Neural progenitor cell (in vitro differentiated cells): ENCODE results near the gene BFSP2. TPM values are rescaled to one million over a fixed set of nuclear protein-coding genes. Genes with fewer than 3 reads are reported as not detected.

ENCODE experiments used
- DNase-seq: peaks from one replicate; pipeline ENCODE4 v3.0.0-alpha.2; 2016; ENCODE audit warnings: low spot score
- H2AFZ ChIP-seq: fragments of 200-600 bp; sonication (generic); replicated peaks from 2 replicates; pipeline ENCODE4 v1.6.1; 2016; ENCODE audit warnings: antibody characterized with exemption
- H3F3A ChIP-seq: fragments of 200-600 bp; sonication (generic); 2 replicates; pipeline ENCODE4 v1.6.1; 2016; ENCODE audit warnings: antibody characterized with exemption, low read depth
- H3K27ac ChIP-seq: fragments of 200-600 bp; sonication (generic); 2 replicates; pipeline ENCODE4 v1.5.1; 2016; ENCODE audit warnings: mild to moderate bottlenecking
- H3K27me3 ChIP-seq: fragments of 200-600 bp; sonication (generic); 2 replicates; pipeline ENCODE4 v1.6.1; 2016; ENCODE audit warnings: mild to moderate bottlenecking, moderate library complexity
- H3K36me3 ChIP-seq: fragments of 200-600 bp; sonication (generic); 2 replicates; pipeline ENCODE4 v1.5.1; 2016
- H3K4me1 ChIP-seq: fragments of 200-600 bp; sonication (generic); 2 replicates; pipeline ENCODE4 v1.6.1; 2016; ENCODE audit warnings: mixed run types
- H3K4me2 ChIP-seq: fragments of 200-600 bp; sonication (generic); 2 replicates; pipeline ENCODE4 v1.6.1; 2016
- H3K4me3 ChIP-seq: fragments of 200-600 bp; sonication (generic); 2 replicates; pipeline ENCODE4 v1.5.1; 2016
- H3K79me2 ChIP-seq: fragments of 200-600 bp; sonication (generic); 2 replicates; pipeline ENCODE4 v1.6.1; 2016; ENCODE audit warnings: low read depth
- H3K9ac ChIP-seq: fragments of 200-600 bp; sonication (generic); 2 replicates; pipeline ENCODE4 v1.6.1; 2016
- H3K9me3 ChIP-seq: fragments of 200-600 bp; sonication (generic); 2 replicates; pipeline ENCODE4 v1.5.1; 2016; ENCODE audit warnings: low read depth
- H4K20me1 ChIP-seq: fragments of 200-600 bp; sonication (generic); 2 replicates; pipeline ENCODE4 v1.6.1; 2016; ENCODE audit warnings: low read depth
- H3K27ac Mint-ChIP-seq: 3 replicates; pipeline ENCODE4 v1.8.0; 2021; ENCODE audit warnings: mixed read lengths
- H3K27me3 Mint-ChIP-seq: 2 replicates; pipeline ENCODE4 v1.8.0; 2022; ENCODE audit warnings: low read depth, mild to moderate bottlenecking, inconsistent platforms, moderate library complexity, mixed read lengths; ENCODE audit not compliant: insufficient read depth
- H3K36me3 Mint-ChIP-seq: 3 replicates; pipeline ENCODE4 v1.8.0; 2021; ENCODE audit warnings: mixed read lengths
- H3K4me1 Mint-ChIP-seq: 3 replicates; pipeline ENCODE4 v1.8.0; 2021; ENCODE audit warnings: mixed read lengths
- H3K4me3 Mint-ChIP-seq: 3 replicates; pipeline ENCODE4 v1.8.0; 2021; ENCODE audit warnings: mild to moderate bottlenecking, moderate library complexity, mixed read lengths
- H3K9me3 Mint-ChIP-seq: 3 replicates; pipeline ENCODE4 v1.8.0; 2020; ENCODE audit warnings: mixed read lengths
- CTCF ChIP-seq: fragments of 200-600 bp; sonication (generic); IDR thresholded peaks from 2 replicates; pipeline ENCODE4 v1.5.1; 2017; ENCODE audit warnings: antibody characterized with exemption, mild to moderate bottlenecking
- EZH2 ChIP-seq: fragments of 200-600 bp; sonication (generic); IDR thresholded peaks from 2 replicates; pipeline ENCODE4 v1.6.1; 2017; ENCODE audit warnings: antibody characterized with exemption, mild to moderate bottlenecking, moderate library complexity
- EZH2phosphoT487 ChIP-seq: fragments of 200-600 bp; sonication (generic); IDR thresholded peaks from 2 replicates; pipeline ENCODE4 v1.6.1; 2017; ENCODE audit warnings: antibody characterized with exemption
- total RNA-seq: library from RNA; depleted of rRNA; stranded (reverse); fragments of >200 nt; gene quantifications from 2 replicates; pipeline ENCODE4 v1.2.3, GENCODE V29; 2015; ENCODE audit warnings: low replicate concordance

Gene BFSP2
- total RNA-seq, 1 donor from 2014 or later = not detected

GRCh38 chr3:133404920-133405319 lies 5.1 kb downstream of the BFSP2 start:
- Histone ChIP-seq H3K9me3 (no peaks in the 10 kb centered on the region), H3K4me2 (peak overlapping the region; percentile 34), H2AFZ (no peak overlapping the region), H3K9ac (no peak overlapping the region), H3K27ac (peak overlapping the region; percentile 96), H3K36me3 (no peaks in the 10 kb centered on the region), H3K79me2 (no peaks in the 10 kb centered on the region), H3F3A (peaks cover 36% of the 10 kb centered on the region), H4K20me1 (no peaks in the 10 kb centered on the region), H3K27me3 (no peaks in the 10 kb centered on the region), H3K4me1 (peaks cover 36% of the 10 kb centered on the region), H3K4me3 (no peak overlapping the region)
- Mint-ChIP-seq H3K4me3 (peak overlapping the region; percentile 64), H3K9me3 (no peaks in the 10 kb centered on the region), H3K27ac (peak overlapping the region; percentile 87), H3K36me3 (no peaks in the 10 kb centered on the region), H3K27me3 (no peaks in the 10 kb centered on the region), H3K4me1 (peaks cover 35% of the 10 kb centered on the region)
- TF ChIP-seq EZH2 (no peak), EZH2phosphoT487 (no peak), CTCF (no peak)
- DNase-seq = peak; percentile 88

- H3F3A ChIP-seq = peaks cover 45% of the 10 kb centered on the region
- no peaks in the 10 kb centered on the region for H3K27me3 ChIP-seq
- no peak for DNase-seq
- H3K4me2 ChIP-seq = no peak overlapping the region
- Mint-ChIP-seq H3K27me3 (no peaks in the 10 kb centered on the region), H3K27ac (no peak overlapping the region), H3K4me1 (peaks cover 38% of the 10 kb centered on the region), H3K36me3 (no peaks in the 10 kb centered on the region), H3K9me3 (no peaks in the 10 kb centered on the region), H3K4me3 (no peak overlapping the region)
- no peaks in the 10 kb centered on the region for H3K9me3 ChIP-seq
- peaks cover 26% of the 10 kb centered on the region for H3K4me1 ChIP-seq
- H3K9ac ChIP-seq = no peak overlapping the region
- H4K20me1 ChIP-seq = no peaks in the 10 kb centered on the region
- TF ChIP-seq EZH2 (no peak), EZH2phosphoT487 (no peak), CTCF (no peak)
- no peaks in the 10 kb centered on the region for H3K36me3 ChIP-seq
- H3K27ac ChIP-seq = no peak overlapping the region
- H3K4me3 ChIP-seq = no peak overlapping the region
- no peak overlapping the region for H2AFZ ChIP-seq
- no peaks in the 10 kb centered on the region for H3K79me2 ChIP-seq
These were observed 8.5 kb downstream of the BFSP2 start for GRCh38 chr3:133408366-133408765.

- H3K36me3 ChIP-seq = no peaks in the 10 kb centered on the region
- no peak overlapping the region for H2AFZ ChIP-seq
- Mint-ChIP-seq H3K4me1 (peaks cover 35% of the 10 kb centered on the region), H3K27ac (no peak overlapping the region), H3K9me3 (no peaks in the 10 kb centered on the region), H3K27me3 (no peaks in the 10 kb centered on the region), H3K36me3 (no peaks in the 10 kb centered on the region), H3K4me3 (no peak overlapping the region)
- H3K4me3 ChIP-seq = no peak overlapping the region
- peaks cover 23% of the 10 kb centered on the region for H3K4me1 ChIP-seq
- H3F3A ChIP-seq = peaks cover 43% of the 10 kb centered on the region
- H3K27ac ChIP-seq = no peak overlapping the region
- no peak overlapping the region for H3K4me2 ChIP-seq
- DNase-seq = no peak
- no peaks in the 10 kb centered on the region for H4K20me1 ChIP-seq
- H3K9ac ChIP-seq = no peak overlapping the region
- H3K27me3 ChIP-seq = no peaks in the 10 kb centered on the region
- no peaks in the 10 kb centered on the region for H3K79me2 ChIP-seq
- H3K9me3 ChIP-seq = no peaks in the 10 kb centered on the region
- TF ChIP-seq EZH2phosphoT487 (no peak), CTCF (no peak)
These were observed 9.1 kb downstream of the BFSP2 start for GRCh38 chr3:133408961-133409360.
